Stimulated activated CD4-positive, alpha-beta T cell treated with anti-CD3 and anti-CD28 coated beads, TNF-alpha, amount 100 ng/mL, for 48 hours (primary cell): ENCODE results near the gene LYPD6B.

Experiments used
- DNase-seq, 3 donors: peaks; one replicate each; pipeline ENCODE4 v3.0.0-alpha.2; 2020; ENCODE audit warnings: low read depth in 3 of 3

LYPD6B gene

DNA sequence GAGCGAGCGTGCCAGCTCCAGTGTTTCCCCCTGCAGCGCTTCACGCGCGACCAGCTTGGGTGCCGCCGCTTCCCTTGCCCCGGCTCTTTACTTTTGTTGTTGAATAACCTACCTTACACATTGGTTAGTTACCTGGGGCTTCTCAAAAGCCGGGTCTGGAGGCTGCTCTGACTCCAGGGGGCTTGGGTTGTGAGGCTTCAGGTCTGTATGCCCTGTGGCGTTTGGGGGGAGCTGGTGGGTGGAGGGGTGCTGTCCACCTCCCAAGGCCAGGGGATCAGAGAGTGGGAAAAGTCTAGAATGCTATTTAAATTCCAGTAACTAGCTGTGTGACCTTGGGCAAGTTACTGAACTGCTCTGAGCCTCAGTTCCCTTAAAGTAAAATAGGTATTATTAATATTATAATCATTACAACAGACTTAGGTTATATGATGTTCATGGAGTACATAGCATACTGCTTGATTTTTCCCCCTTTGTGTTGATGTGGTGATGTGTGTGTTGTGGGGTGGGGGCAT, 770 bp downstream of the LYPD6B start:
- DNase-seq, result no peak

DNA sequence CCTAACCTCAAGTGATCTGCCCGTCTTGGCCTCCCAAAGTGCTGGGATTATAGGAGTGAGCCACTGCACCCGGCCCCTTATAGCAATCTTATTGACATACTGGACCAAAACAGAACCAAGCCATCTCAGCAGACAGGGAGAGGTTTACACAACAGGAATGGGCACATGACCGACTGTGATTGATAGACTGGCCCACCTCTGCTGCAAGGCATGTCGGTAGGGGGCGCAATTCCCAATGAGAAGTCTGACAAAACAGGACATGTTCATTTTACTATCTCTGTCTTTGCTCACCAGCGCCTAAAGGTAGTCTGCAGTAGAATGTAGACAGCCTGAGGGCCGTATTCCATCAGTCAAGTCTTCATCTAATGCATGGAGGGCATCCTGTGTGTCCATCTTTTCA, 2.0 kb downstream of the LYPD6B start:
- peak; percentile 9 to 53 (median 52) for DNase-seq

DNA sequence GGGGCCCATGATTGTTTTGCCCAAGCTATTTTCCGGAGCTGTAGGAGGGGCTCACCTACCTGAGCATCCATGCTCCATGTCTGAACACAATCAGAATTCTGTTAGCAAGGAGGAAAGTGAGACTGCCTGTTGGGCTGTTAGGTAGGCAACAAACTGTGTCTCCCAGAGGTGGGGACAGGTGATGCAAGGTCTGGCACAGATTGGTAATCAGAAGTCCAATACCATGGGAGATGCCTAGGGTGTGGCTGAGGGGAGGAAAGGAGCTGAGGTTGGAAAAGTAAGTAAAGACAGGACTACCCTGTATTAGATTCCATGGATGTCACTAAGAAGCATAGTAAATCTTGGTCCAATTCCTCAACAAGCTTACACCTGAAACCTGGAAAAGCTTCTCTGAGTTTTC, 3.0 kb downstream of the LYPD6B start:
- DNase-seq, result no peak

DNA sequence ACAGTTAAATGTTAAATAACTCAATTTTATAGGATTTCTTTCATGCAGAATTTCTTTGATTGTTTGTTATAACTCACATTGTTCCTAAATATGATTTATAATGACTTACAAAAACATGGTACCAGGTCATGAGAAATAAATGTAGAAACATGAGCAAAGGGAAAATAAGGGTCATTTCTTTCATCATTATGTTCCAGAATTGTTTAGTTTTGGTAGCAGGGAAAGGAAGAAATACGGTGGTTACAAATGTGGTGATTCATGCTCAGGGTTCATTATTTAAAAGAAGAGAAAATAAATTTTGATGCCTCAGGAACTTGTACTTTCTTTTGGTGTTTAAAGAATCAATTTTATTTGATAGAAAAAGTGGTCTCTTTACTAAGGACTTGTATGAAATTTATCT, 4.4 kb downstream of the LYPD6B start:
- no peak for DNase-seq

DNA sequence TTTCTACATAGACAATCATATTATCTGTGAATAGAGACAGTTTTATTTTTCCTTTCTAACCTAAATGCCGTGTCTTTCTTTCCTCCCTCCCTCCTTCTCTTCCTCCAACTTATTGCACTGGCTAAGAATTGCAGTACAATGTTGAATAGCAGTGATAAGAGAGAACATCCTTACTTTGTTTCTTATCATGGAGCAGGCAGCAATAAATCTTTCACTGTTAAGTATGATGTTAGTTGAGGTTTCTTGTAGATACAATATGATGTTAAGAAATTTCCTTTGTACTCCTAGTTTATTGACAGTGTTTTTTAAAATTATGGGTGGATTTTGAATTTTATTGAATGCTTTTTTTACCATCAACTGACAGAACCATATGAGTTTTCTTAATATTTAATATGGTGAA, 6.0 kb downstream of the LYPD6B start:
- DNase-seq, result no peak

DNA sequence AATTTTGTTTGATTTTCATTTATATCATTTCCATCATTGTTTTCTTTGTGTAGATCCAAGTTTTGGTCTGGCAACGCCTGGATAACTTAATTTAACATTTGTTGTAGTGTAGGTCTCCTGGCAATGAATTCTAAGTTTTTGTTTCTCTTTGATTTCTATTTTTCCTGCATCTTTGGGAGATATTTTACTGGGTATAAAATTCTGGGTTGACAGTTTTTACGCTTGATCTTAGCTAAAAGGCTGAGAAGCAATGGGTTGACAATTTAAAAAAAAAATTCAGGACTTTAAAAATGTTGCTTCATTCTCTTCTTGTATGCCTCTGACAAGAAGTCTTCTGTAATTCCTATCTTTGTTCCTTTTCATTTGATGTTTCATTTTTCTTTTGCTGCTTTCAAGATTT, 8.6 kb downstream of the LYPD6B start:
- no peak for DNase-seq

DNA sequence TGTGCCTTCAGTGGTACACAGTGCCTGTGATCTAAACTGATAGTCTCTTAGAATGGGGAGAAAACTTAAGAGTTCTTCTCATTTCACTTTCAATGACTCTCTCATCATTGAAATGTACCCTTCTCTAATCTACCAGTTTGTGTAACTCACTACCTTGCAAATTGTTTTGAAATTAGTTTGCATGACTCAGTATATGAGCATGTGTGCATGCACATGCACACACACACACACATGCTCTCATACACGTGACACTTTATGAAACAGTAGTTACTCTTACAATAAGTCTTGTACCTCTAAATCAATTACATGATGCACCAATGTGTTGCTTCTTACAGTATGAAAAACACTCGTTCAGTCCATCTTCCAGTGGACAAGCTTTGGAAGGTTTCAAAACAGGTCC, 10.6 kb downstream of the LYPD6B start:
- no peak for DNase-seq

DNA sequence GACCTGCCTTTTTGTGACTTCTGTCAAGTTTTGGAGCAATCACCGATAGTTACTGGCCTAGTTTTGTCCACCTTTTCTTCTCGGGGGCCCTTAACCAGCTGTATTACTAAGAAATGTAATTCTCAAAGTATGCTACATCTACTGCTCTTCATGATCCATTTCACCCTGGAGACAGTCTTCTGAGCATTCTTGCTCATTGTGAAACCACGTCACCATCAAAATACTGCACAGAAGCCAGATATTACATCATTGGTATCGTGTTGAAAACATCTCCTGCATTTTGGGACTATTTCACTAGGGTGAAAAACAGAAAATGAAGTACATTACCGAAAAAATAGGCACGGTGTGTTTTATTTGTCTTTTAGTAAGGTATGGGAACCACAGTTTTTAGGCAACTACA, 11.7 kb downstream of the LYPD6B start:
- DNase-seq, result no peak

DNA sequence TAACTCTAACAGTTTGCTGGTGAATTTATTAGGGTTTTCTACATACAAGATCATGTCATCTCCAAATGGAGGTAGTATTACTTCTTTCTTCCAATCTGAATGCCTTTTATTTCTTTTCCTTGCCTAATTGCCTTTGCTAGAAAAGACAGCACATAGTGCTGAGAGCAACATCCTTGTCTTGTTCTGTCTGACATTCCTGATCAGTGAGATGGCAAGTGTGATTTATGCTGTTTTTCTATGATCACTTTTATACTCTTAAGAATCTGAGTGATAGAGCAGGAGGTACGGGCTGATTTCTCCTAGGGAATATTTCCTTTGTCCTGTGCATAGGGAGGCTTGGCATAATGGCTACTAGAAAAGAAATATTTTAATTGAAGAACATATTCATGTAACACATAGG, 17.3 kb downstream of the LYPD6B start:
- DNase-seq, result no peak

DNA sequence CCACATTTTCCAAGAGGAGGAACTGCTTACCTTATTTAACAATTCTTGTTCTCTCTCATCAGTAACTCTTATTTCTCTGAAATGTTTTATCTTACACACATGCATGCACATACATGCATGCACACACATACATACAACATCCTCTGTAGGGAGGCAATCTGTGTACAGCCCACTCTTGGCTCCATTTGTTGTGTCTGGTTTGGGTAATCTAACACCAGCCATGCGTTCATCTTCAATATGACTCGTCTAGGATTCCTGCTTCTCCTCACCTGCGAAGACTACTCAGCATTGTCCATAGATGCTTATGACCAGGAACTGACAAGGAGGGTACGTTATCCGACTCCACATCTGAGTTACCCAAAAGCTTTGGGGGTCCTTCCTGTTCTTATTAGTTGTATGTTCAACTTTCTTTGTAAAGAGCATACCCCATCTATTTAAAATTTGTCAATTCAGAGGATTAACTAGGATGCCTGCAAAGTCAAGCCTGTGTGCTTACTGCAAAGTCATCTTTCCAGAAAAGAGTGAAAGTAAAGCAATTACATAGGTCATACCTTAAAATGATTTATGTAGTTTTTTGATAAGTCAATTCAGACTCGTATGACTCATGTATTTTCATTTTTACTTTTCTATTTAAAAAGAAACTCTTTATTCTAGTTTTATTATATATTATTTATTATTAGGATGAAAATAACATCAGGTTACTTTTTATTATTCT, 18.2 kb downstream of the LYPD6B start:
- DNase-seq, result no peak

DNA sequence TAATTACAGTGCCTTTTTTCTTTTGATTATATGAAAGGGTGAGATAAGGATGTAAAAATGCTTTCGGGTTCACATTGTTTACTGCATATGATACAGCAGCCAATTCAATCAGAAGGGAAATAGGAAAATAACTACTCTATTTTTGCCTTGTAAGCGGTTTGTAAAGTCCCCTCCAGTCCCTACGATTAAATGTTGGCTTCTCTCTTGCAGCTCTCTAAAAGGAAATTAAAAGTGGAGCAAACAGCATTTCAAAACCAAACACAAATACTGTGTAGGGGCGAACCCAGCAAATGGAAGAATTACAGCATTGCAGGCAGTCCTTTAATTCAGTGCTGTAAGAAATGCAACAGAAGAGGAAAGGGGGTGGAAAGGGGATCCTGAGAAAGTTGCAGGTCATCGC, 18.9 kb downstream of the LYPD6B start:
- DNase-seq, result no peak

DNA sequence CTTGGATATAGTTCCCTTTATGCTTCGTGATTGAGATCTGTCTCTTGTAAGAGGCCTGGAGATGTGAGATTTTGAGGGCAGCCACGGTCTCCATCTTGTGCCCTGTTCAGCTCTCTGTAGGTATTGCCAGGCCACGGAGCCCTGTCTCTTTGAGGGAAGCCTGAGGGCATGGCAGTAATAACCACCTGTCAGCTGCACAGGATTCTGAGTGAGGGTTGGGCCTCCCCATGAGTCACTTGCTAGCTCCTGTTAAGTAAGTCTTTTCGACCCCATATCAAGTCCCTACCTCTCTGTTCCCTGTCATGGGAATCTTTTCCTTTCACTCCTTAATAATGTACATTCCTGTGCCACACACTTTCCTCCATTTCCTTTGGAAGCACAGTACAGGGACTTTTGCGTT, 20.4 kb downstream of the LYPD6B start:
- no peak for DNase-seq

DNA sequence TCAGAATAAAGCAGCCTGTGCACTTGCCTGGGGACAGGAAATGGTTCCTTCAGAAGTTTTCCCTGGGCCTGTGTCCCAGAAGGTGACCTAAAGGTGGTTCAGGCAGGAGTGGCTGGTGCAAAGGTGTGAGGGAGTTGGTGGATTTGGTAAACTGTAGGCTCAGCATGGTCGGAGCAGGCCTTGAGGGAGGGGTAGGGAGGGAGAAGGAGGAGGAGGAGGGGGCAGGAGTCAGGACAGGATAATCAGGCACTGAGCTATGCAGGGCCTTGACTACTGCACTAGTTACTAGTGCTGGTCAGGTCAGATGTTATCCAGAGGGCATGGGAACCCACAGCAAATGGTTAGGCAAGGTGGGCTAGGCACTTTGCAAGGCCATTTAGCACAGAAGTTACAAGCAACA, 21.3 kb downstream of the LYPD6B start:
- DNase-seq, result no peak

DNA sequence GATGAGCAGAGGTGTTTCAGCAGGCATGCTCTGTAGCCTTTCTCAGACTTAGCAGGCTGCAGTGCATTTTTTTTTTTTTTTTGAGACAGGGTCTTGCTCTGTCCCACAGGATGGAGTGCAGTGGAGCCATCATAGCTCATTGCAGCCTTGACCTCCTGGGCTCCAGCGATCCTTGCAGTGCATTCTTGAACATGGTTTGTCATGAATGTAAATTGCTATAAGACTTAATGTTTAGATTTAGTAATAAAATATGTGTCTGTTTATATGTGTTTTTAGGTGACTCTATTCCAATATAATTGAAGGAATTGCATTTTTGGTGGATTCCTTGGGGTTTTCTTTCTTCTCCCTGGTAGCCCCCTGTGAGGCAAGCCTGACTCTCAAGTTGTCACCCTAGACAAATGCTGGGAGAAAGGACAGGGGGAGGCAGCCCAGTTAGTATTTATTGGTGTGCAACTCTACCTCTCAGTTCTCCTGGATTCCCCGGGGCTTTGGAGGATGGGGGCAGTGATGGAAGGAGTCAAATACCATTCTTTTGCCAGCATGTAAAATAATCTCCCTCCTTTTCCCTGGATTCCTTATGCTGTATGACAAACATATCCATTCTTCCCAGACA, 22.7 kb downstream of the LYPD6B start:
- DNase-seq, result no peak

DNA sequence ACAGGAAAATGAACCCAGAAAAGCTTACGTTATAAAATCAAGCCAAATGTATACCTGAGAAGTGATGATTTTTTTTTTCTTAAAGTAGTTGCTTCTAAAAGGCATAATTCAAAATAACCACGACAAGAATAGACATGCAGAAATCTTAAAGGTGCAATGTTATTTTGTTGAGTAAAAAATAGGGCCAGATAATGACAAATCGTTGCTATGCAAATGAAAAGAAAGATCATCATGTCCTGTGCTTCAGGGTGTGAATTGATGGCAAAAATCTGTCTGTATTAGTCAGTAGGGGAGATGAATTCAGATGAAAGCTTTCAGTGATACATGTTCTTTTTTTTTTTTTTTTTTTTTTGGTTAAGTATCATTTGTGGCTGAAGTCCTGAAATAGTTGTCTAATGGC, 24.0 kb downstream of the LYPD6B start:
- no peak for DNase-seq

DNA sequence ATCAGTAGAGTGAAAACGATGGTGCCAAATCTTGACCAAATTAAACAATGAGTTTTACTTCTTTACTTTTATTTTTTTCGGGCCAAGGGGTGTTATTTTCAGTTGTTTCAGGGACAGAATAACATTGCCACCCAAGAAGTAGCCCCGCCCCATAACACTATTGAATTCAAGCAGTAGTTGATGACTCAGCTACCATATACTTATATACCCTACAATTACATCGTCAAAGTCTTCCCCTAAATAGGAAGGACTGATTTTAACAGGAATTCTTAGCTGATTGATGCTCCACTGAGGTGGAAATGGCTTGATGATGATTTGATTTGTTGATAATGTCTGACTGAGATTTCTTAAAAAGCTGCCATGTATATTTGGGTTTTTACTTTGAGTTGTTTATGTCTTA, 24.7 kb downstream of the LYPD6B start:
- no peak for DNase-seq

DNA sequence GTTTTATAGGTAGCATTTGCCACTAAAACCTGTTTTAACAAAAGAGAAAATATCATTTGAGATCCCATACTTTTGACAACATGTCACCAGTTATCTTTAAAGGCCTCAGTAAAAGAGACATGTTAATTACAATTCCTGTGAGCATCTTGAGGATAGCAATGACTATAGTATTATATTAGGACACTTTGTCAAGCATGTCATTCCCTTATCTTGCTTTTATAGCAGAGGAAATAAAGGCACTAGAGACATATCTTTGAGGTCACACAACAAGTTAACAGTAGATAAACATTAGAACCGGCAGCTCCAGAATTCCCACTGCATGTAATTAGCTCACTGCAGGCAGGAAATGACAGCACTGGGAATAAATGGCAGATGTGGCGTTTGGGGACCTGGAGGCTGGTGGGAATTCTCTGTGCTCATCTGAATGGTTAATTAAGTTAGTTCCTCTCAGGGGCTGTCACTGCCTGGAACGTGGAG, 25.9 kb downstream of the LYPD6B start:
- DNase-seq, result no peak

DNA sequence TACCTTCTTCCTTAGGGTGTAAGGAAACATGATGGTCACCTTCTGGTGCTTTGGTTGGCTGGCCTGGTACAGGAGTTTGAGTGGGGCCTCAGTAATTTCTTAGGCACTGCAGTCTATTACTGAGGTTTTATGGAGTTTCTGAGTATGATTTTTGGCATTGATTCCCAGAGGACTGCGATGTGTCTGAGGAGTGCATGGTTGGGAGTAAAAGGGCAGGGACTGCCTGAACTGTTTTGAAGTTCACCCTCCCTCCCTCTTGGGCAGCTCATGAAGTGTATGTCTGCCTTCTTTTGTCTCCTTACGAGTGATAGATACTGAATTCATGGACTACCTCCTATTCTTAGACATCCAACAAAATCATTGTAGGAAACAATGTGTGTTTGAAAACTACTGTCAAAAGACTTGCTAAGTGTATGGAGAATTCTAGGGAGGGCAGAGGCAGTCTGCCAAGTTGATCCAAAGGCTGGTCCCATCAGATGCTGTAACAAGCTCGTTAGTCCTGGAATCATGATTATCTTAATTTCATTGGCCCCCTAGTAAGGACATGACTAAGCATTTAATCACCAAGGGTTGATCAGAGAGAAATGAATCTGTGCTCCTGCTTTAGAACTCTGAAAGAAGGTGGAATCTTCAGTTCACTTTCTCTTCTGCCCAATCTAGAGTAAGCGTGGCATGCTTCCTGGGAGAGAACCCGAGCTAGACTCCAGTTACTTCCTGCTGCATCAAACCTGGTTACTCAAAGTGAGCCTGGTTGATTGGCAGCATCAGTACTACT, 26.5 kb downstream of the LYPD6B start:
- DNase-seq, result no peak

DNA sequence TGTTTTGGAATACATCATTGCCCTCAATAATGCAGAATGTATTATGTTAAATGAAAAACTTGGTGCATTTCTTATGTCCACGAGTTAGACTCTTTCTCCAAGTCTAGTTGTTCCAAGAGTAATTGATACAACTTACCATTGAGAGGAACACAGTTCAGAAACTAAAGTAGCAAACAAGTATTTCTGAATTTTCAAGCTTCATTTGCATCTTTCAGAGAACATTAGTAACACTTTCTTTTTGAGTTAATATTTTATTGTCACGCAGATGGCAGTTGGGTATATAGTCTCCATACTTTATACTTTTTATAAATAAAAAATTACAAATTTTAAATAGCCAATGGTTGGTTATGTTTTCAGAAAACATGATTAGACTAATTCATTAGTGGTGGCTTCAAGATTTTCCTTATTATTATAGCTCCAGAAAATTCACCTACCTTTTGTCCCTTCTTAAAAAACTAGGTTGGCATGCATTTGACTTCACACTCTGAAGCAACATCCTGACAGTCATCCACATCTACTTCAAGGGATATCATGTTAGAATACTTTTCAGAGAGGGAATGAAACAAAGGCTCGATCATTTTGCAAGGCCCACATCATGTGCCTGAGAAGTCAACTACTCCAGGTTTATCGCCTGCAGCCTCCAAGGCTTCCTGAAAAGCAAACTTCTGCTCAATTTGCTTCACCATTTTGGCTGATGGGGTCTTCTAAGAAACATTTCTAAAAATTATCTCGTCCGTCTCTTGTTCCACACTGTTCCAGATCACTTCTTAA, 29.9 kb downstream of the LYPD6B start:
- DNase-seq, result no peak

DNA sequence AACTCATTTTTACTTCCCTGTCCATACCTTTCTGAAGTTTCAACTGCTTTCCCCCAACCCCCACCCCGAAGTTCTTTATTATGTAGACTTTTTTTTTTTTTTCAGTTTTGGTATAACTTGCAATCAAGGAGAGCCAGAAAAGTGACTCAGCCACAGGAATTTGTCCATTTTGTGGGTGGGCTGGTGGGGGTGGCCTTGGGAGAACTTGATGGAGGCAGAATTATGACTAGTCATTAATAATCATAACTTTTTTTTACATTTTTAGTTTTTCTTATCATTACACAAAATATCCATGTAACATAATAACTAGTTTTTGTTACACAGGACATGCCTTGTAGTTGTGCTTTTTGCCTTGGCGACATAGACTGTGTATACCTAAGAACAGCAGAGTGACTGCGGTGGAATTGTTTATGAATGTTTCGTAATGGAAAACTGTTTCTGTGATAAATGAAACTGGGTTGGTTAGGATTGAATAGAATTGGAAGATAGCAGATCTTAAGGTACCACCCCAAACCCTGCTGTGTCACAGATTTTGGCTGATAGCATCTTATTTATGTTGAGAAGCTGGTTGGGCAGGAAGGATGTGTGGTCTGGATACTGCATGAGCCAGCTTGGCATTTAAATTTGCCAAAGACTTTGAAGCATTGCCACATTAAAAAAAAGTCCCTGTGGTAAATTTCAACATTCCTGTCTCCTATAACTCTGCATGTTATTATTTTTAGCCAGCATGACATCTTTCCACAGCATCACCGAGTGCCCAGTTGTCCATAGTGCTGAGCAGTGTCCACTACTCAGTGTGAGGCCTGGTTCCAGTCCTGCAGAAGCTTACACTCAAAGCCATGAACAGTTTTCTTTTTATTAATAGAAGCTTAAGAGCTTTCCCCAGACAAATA, 30.7 kb downstream of the LYPD6B start:
- DNase-seq, result peak in 1 of 3 donors; percentile 4
